Esophagus (tissue), 2 donors: ENCODE measurements around the gene RPL31. TPM values are rescaled to one million over a fixed set of nuclear protein-coding genes. Genes with fewer than 3 reads are reported as not detected.

ENCODE experiments used
- H3K27ac ChIP-seq, 2 donors: one replicate each; pipeline ENCODE4 v1.5.1; 2013; ENCODE audit warnings: low read depth in 2 of 2, mild to moderate bottlenecking in 2 of 2, inconsistent platforms in 1 of 2, low read length in 1 of 2, moderate library complexity in 1 of 2
- H3K27me3 ChIP-seq, 2 donors: one replicate each; pipeline ENCODE4 v1.6.1; 2013; ENCODE audit warnings: low read length in 2 of 2, control low read depth in 1 of 2, mild to moderate bottlenecking in 1 of 2; ENCODE audit not compliant: insufficient read depth in 2 of 2, control insufficient read depth in 1 of 2
- H3K36me3 ChIP-seq, 2 donors: one replicate each; pipeline ENCODE4 v1.6.1; 2013; ENCODE audit warnings: low read length in 1 of 2; ENCODE audit not compliant: control insufficient read depth in 2 of 2, insufficient read depth in 2 of 2
- H3K4me1 ChIP-seq, 2 donors: one replicate each; pipeline ENCODE4 v1.6.1; 2013; ENCODE audit warnings: low read length in 1 of 2; ENCODE audit not compliant: control insufficient read depth in 2 of 2, insufficient read depth in 2 of 2
- H3K4me3 ChIP-seq, 2 donors: one replicate each; pipeline ENCODE4 v1.5.1; 2013; ENCODE audit warnings: low read length in 2 of 2, mild to moderate bottlenecking in 2 of 2, low read depth in 1 of 2, moderate library complexity in 1 of 2
- H3K9me3 ChIP-seq, 2 donors: one replicate each; pipeline ENCODE4 v1.6.1; 2013; ENCODE audit warnings: mild to moderate bottlenecking in 2 of 2, low read depth in 1 of 2, low read length in 1 of 2, moderate library complexity in 1 of 2; ENCODE audit not compliant: control insufficient read depth in 2 of 2, insufficient read depth in 1 of 2
- WGBS, 2 donors: extraction: QIAGEN DNeasy Blood & Tissue Kit; methylation state at CpG; one replicate each; pipeline ENCODE4 v1.1.7; 2013; 5-methylcytosine and 5-hydroxymethylcytosine counted together
- polyA plus RNA-seq, 2 donors: library from polyadenylated mRNA; stranded (reverse); fragments of 200-250 nt; gene quantifications; one replicate each; pipeline ENCODE4 v1.2.3, GENCODE V29; 2013
- donor health status: healthy with polysubstance abuse.
- donor health status: Bipolar disorder and iron deficiency.

RPL31 gene
- polyA plus RNA-seq, 2 donors = 5,749 to 6,812 TPM

- Histone ChIP-seq H3K4me3 (no peak overlapping the region), H3K4me1 (no peaks in the 10 kb centered on the region), H3K9me3 (no peaks in the 10 kb centered on the region), H3K27ac (no peak overlapping the region), H3K27me3 (no peaks in the 10 kb centered on the region), H3K36me3 (peaks cover 4 to 20% of the 10 kb centered on the region in 2 donors)
- WGBS, 2 donors = 76 to 81% methylated on average over 8 of the region's 8 CpGs
Observed at GRCh38 chr2:100982431-100982861, 19.6 kb upstream of the RPL31 start.

- Histone ChIP-seq H3K9me3 (no peaks in the 10 kb centered on the region), H3K27me3 (no peaks in the 10 kb centered on the region), H3K4me1 (no peaks in the 10 kb centered on the region), H3K4me3 (no peak overlapping the region), H3K36me3 (peaks cover 4 to 24% of the 10 kb centered on the region in 2 donors), H3K27ac (no peak overlapping the region)
- WGBS, 2 donors = 86 to 88% methylated on average over 12 of the region's 12 CpGs
Observed at GRCh38 chr2:100983201-100983600, 18.9 kb upstream of the RPL31 start.

- Histone ChIP-seq H3K27ac (no peak overlapping the region), H3K36me3 (peaks cover 4 to 28% of the 10 kb centered on the region in 2 donors)
- WGBS, 2 donors = 71 to 76% methylated on average over 11 of the region's 11 CpGs
Observed at GRCh38 chr2:100983684-100984310, 18.3 kb upstream of the RPL31 start.

GRCh38 chr2:100984892-100985307, 17.2 kb upstream of the RPL31 start:
- Histone ChIP-seq H3K27me3 (no peaks in the 10 kb centered on the region), H3K36me3 (peaks cover 4 to 28% of the 10 kb centered on the region in 2 donors), H3K4me1 (no peaks in the 10 kb centered on the region), H3K27ac (no peak overlapping the region), H3K9me3 (no peaks in the 10 kb centered on the region), H3K4me3 (no peak overlapping the region)
- 30 to 31% methylated on average over 7 of the region's 7 CpGs for WGBS, 2 donors

More at GRCh38 chr2:100983684-100984310, 18.3 kb upstream of the RPL31 start:
- Histone ChIP-seq H3K27me3 (no peaks in the 10 kb centered on the region), H3K4me1 (no peaks in the 10 kb centered on the region), H3K9me3 (no peaks in the 10 kb centered on the region), H3K4me3 (no peak overlapping the region)

- Histone ChIP-seq H3K4me1 (no peaks in the 10 kb centered on the region), H3K27ac (no peak overlapping the region), H3K27me3 (no peaks in the 10 kb centered on the region), H3K4me3 (no peak overlapping the region), H3K9me3 (no peaks in the 10 kb centered on the region), H3K36me3 (peaks cover 0 to 34% of the 10 kb centered on the region in 2 donors)
- WGBS, 2 donors = 89 to 92% methylated on average over 11 of the region's 11 CpGs
Observed at GRCh38 chr2:100986157-100986556, 15.9 kb upstream of the RPL31 start.

GRCh38 chr2:100987536-100987935, 14.6 kb upstream of the RPL31 start:
- WGBS, 2 donors = 93% methylated on average over 3 of the region's 3 CpGs
- H3K4me1 ChIP-seq = no peaks in the 10 kb centered on the region
- H3K27ac ChIP-seq = no peak overlapping the region
- H3K27me3 ChIP-seq = no peaks in the 10 kb centered on the region
- H3K36me3 ChIP-seq = peaks cover 0 to 24% of the 10 kb centered on the region in 2 donors
- no peak overlapping the region for H3K4me3 ChIP-seq
- no peaks in the 10 kb centered on the region for H3K9me3 ChIP-seq

- no peaks in the 10 kb centered on the region for H3K9me3 ChIP-seq
- no peaks in the 10 kb centered on the region for H3K4me1 ChIP-seq
- H3K36me3 ChIP-seq = peaks cover 0 to 22% of the 10 kb centered on the region in 2 donors
- H3K4me3 ChIP-seq = no peak overlapping the region
- H3K27me3 ChIP-seq = no peaks in the 10 kb centered on the region
- 72 to 74% methylated on average over 4 of the region's 4 CpGs for WGBS, 2 donors
- H3K27ac ChIP-seq = no peak overlapping the region
Observed at GRCh38 chr2:100987974-100988373, 14.1 kb upstream of the RPL31 start.

- WGBS, 2 donors = 83 to 84% methylated on average over 8 of the region's 8 CpGs
- H3K9me3 ChIP-seq = no peaks in the 10 kb centered on the region
- H3K27me3 ChIP-seq = no peaks in the 10 kb centered on the region
- H3K27ac ChIP-seq = no peak overlapping the region
- H3K36me3 ChIP-seq = peaks cover 0 to 25% of the 10 kb centered on the region in 2 donors
- H3K4me3 ChIP-seq = no peak overlapping the region
- H3K4me1 ChIP-seq = no peaks in the 10 kb centered on the region
Observed at GRCh38 chr2:100988630-100989417, 13.3 kb upstream of the RPL31 start.

- H3K4me1 ChIP-seq = no peaks in the 10 kb centered on the region
- H3K27ac ChIP-seq = no peak overlapping the region
- no peaks in the 10 kb centered on the region for H3K9me3 ChIP-seq
- no peaks in the 10 kb centered on the region for H3K27me3 ChIP-seq
- H3K36me3 ChIP-seq = peaks cover 0 to 31% of the 10 kb centered on the region in 2 donors
- WGBS, 2 donors = 93 to 97% methylated on average over 3 of the region's 3 CpGs
- H3K4me3 ChIP-seq = no peak overlapping the region
Observed at GRCh38 chr2:100989666-100990065, 12.4 kb upstream of the RPL31 start.
